K562 (cell line): ENCODE measurements around the gene WDR49. TPM values are rescaled to one million over a fixed set of nuclear protein-coding genes. Genes with fewer than 3 reads are reported as not detected.

Experiments used
- ATAC-seq: fragments of 200-7000 bp; cut with Tn5 transposase; 3 replicates; pipeline ENCODE4 v1.9.1; 2020; ENCODE audit warnings: moderate library complexity
- BruUV-seq: library from RNA; stranded (reverse); fragments of 400-500 nt; replicated peaks from 2 replicates; lab custom pipeline; 2021; lab: Mats Ljungman, UMichigan
- CTCF ChIA-PET: fragments of 300-600 bp; formaldehyde crosslinking; extraction: SDS; loops from one replicate; lab custom pipeline; 2021; ENCODE audit warnings: low intra/inter-chr PET ratio; lab: Yijun Ruan, JAX
- POLR2A ChIA-PET: fragments of 300-600, 350-650 bp; sonication (Branson Sonifier 250); formaldehyde crosslinking; extraction: SDS; loops from one replicate; lab custom pipeline; 2021; ENCODE audit warnings: antibody characterized with exemption, inconsistent platforms; lab: Yijun Ruan, JAX
- DNase-seq, 4 experiments: peaks; one replicate each; pipeline versions ENCODE4 v3.0.0 to v3.0.0-alpha.2; 2011 to 2018; ENCODE audit warnings: low spot score in 3 of 4, mixed read lengths in 3 of 4; ENCODE audit errors: extremely low read depth in 1 of 4
- FAIRE-seq: peaks from 2 replicates; lab custom pipeline; 2011; peaks lifted over from hg19 to GRCh38; lab: Jason Lieb, UNC
- H2AFZ ChIP-seq: 2 replicates; pipeline ENCODE4 v1.6.0; 2011; ENCODE audit warnings: low read depth, low read length, control low read depth, inconsistent platforms
- H3K27ac ChIP-seq: fragments of 200-600 bp; 3 replicates; pipeline ENCODE4 v1.8.0; 2011; ENCODE audit warnings: low read depth, mild to moderate bottlenecking, control low read depth, inconsistent platforms, low read length, moderate library complexity, mixed read lengths; ENCODE audit errors: extremely low read depth
- H3K27me3 ChIP-seq, 2 experiments: fragments of 300-600 bp in 1 of 2; 2 replicates in 1 of 2; 3 replicates in 1 of 2; pipeline versions ENCODE4 v1.6.0 to v1.8.0; 2011; ENCODE audit warnings: inconsistent platforms in 2 of 2, low read length in 2 of 2, mild to moderate bottlenecking in 1 of 2, mixed read lengths in 1 of 2, moderate library complexity in 1 of 2; ENCODE audit not compliant: control insufficient read depth in 2 of 2, insufficient read depth in 2 of 2
- H3K36me3 ChIP-seq: fragments of 300-600 bp; 3 replicates; pipeline ENCODE4 v1.8.0; 2011; ENCODE audit warnings: mild to moderate bottlenecking, low read length, inconsistent platforms; ENCODE audit not compliant: control insufficient read depth, insufficient read depth
- H3K4me1 ChIP-seq, 2 experiments: fragments of 200-600 bp in 1 of 2; replicated peaks in 1 of 2; 2 replicates in 1 of 2; 3 replicates in 1 of 2; pipeline versions ENCODE4 v1.5.1 to v1.8.0; 2011; ENCODE audit warnings: inconsistent platforms in 2 of 2, low read length in 2 of 2, mild to moderate bottlenecking in 1 of 2, mixed read lengths in 1 of 2, moderate library complexity in 1 of 2; ENCODE audit not compliant: control insufficient read depth in 2 of 2, insufficient read depth in 2 of 2
- H3K4me2 ChIP-seq: 2 replicates; pipeline ENCODE4 v1.6.1; 2011; ENCODE audit warnings: low read length, control low read depth, inconsistent platforms, mixed read lengths; ENCODE audit not compliant: insufficient read depth
- H3K4me3 ChIP-seq: fragments of 200-600 bp; sonication (generic), shearing (Covaris generic); 2 replicates; pipeline ENCODE4 v1.5.1; 2016; ENCODE audit warnings: control low read depth, inconsistent platforms
- H3K79me2 ChIP-seq: fragments of 200-600 bp; 3 replicates; pipeline ENCODE4 v1.8.0; 2011; ENCODE audit warnings: low read length, inconsistent platforms; ENCODE audit not compliant: control insufficient read depth, insufficient read depth
- H3K9ac ChIP-seq, 2 experiments: 2 replicates each; pipeline versions ENCODE4 v1.6.0 to v1.6.1; 2011; ENCODE audit warnings: low read depth in 2 of 2, low read length in 2 of 2, control low read depth in 1 of 2, inconsistent platforms in 1 of 2, mild to moderate bottlenecking in 1 of 2, mixed read lengths in 1 of 2; ENCODE audit not compliant: insufficient read depth in 1 of 2
- H3K9me1 ChIP-seq: one replicate; pipeline ENCODE4 v1.6.0; 2011; ENCODE audit warnings: inconsistent platforms, mild to moderate bottlenecking, low read length, moderate library complexity; ENCODE audit not compliant: control insufficient read depth, insufficient read depth
- H3K9me3 ChIP-seq: replicated peaks from 2 replicates; pipeline ENCODE4 v1.5.1; 2011; ENCODE audit warnings: low read depth, low read length, inconsistent platforms; ENCODE audit not compliant: control insufficient read depth, insufficient read depth
- H4K20me1 ChIP-seq: replicated peaks from 2 replicates; pipeline ENCODE4 v1.6.1; 2011; ENCODE audit warnings: low read length, inconsistent platforms, mixed read lengths; ENCODE audit not compliant: control insufficient read depth, insufficient read depth
- ILF3 ChIP-seq: fragments of 450-650 bp; IDR thresholded peaks from 2 replicates; pipeline ENCODE4 v1.6.1; 2018; ENCODE audit warnings: antibody characterized with exemption, mild to moderate bottlenecking, moderate library complexity, borderline replicate concordance
- KLF13 ChIP-seq: fragments of 450-650 bp; IDR thresholded peaks from 2 replicates; pipeline ENCODE4 v1.6.1; 2016; ENCODE audit warnings: missing genetic modification characterization, low read depth, mild to moderate bottlenecking, missing compliant biosample characterization, moderate library complexity, borderline replicate concordance
- RCOR1 ChIP-seq, 2 experiments: IDR thresholded peaks; 2 replicates each; pipeline ENCODE4 v1.6.1; 2012; ENCODE audit warnings: low read depth in 2 of 2, low read length in 2 of 2, borderline replicate concordance in 1 of 2, improper control_type of control experiment in 1 of 2
- SMARCB1 ChIP-seq: IDR thresholded peaks from 2 replicates; pipeline ENCODE4 v1.6.1; 2011; ENCODE audit warnings: improper control_type of control experiment, low read depth; ENCODE audit not compliant: insufficient read length
- TEAD2 ChIP-seq: fragments of 450-650 bp; IDR thresholded peaks from 2 replicates; pipeline ENCODE4 v1.6.1; 2016; ENCODE audit warnings: missing genetic modification characterization, control low read depth, missing compliant biosample characterization
- ZNF212 ChIP-seq: fragments of 450-650 bp; formaldehyde crosslinking; IDR thresholded peaks from 2 replicates; pipeline ENCODE4 v1.4.0; 2020; ENCODE audit warnings: mild to moderate bottlenecking
- ZNF217 ChIP-seq: sonication (generic); formaldehyde crosslinking; IDR thresholded peaks from 2 replicates; pipeline ENCODE4 v1.8.0; 2022; ENCODE audit warnings: mild to moderate bottlenecking, missing genetic modification reagents
- ZNF24 ChIP-seq: fragments of 450-650 bp; IDR thresholded peaks from 2 replicates; pipeline ENCODE4 v1.6.1; 2016
- ZNF551 ChIP-seq: fragments of 250-450 bp; sonication (Bioruptor Pico); IDR thresholded peaks from 2 replicates; pipeline ENCODE4 v1.5.0; 2021; ENCODE audit warnings: mild to moderate bottlenecking, moderate library complexity
- WGBS: fragments of 100-300 bp; shearing (Covaris generic); methylation state at CpG from one replicate; pipeline ENCODE4 v1.1.6; 2016; ENCODE audit warnings: low coverage, mixed read lengths; ENCODE audit not compliant: insufficient coverage; ENCODE audit errors: missing lambda C conversion rate; 5-methylcytosine and 5-hydroxymethylcytosine counted together
- in situ Hi-C: fragments of 300-500 bp; cut with MboI; formaldehyde crosslinking; loops from 4 replicates; pipeline ENCODE4 v1.15.0; 2018; ENCODE audit warnings: inconsistent platforms, mixed read lengths
- intact Hi-C: fragments of 100-400 bp; cut with micrococcal nuclease; formaldehyde crosslinking; loops from 2 replicates; pipeline ENCODE4 v1.14.2; 2022
- polyA plus RNA-seq, 8 experiments: library from polyadenylated mRNA; depleted of rRNA in 4 of 8; stranded (reverse) in 5 of 8; unstranded in 3 of 8; fragments of >200 nt; fragmentation: Nextera tagmentation in 2 of 8; fragmentation: Illumina TruSeq in 1 of 8; extraction: Ambion mirVana in 2 of 8; extraction: Trizol in 1 of 8; gene quantifications; 2 replicates each; pipeline versions ENCODE4 v1.2.1 to v1.2.3, GENCODE V29; 2011 to 2014; ENCODE audit warnings: inconsistent platforms in 1 of 8, missing spikeins in 1 of 8
- total RNA-seq, 7 experiments: library from RNA; depleted of rRNA in 6 of 7; stranded (reverse); fragments of >200 nt in 6 of 7; fragmentation: Illumina TruSeq in 2 of 7; extraction: Trizol in 2 of 7; gene quantifications; 2 replicates each; pipeline versions ENCODE4 v1.2.1 to v1.2.3, GENCODE V29; 2011 to 2021; ENCODE audit warnings: low replicate concordance in 1 of 7
- TF ChIP-seq, protein P1 (sequence below): IDR thresholded peaks from 3 replicates; pipeline ENCODE4 v1.6.1; 2011; ENCODE audit warnings: borderline replicate concordance, mild to moderate bottlenecking; ENCODE audit not compliant: insufficient read length, insufficient read depth
- TF ChIP-seq, protein P2 (sequence below), 2 experiments: fragments of 450-650 bp in 1 of 2; sonication (generic) in 1 of 2; formaldehyde crosslinking; conservative IDR thresholded peaks; 2 replicates each; pipeline versions ENCODE4 v1.4.0 to v1.8.1; 2020 to 2022; ENCODE audit warnings: mild to moderate bottlenecking in 1 of 2, missing genetic modification reagents in 1 of 2
- TF ChIP-seq, protein P3 (sequence below): fragments of 250-450 bp; sonication (Bioruptor Pico); IDR thresholded peaks from 2 replicates; pipeline ENCODE4 v1.8.0; 2022; ENCODE audit warnings: inconsistent platforms, mild to moderate bottlenecking, moderate library complexity, borderline replicate concordance

The WDR49 gene
- total and polyA plus RNA-seq, 9 of the 15 experiments (the other 6 are each of a cell fraction or from before 2014, with no cell fraction given) = not detected

- CTCF ChIA-PET = no interaction called here
- Histone ChIP-seq H3K79me2 (no peaks in the 10 kb centered on the region), H3K4me3 (no peak overlapping the region), H3K4me2 (no peak overlapping the region), H2AFZ (no peak overlapping the region), H4K20me1 (no peaks in the 10 kb centered on the region), H3K9me1 (no peaks in the 10 kb centered on the region), H3K36me3 (no peaks in the 10 kb centered on the region), H3K27me3 (no peaks in the 10 kb centered on the region), H3K9ac (no peak overlapping the region), H3K27ac (no peak overlapping the region), H3K9me3 (no peaks in the 10 kb centered on the region), H3K4me1 (no peaks in the 10 kb centered on the region)
- DNase-seq (no peak), FAIRE-seq (no peak), ATAC-seq (no peak)
- in situ Hi-C loops (no loop called here), intact Hi-C loops (loop anchor here (1.0 kb wide), 1 partner anchor 16 kb away; no protein-coding TSS in a partner anchor)
- BruUV-seq = no TSS peak
- WGBS = 0% methylated on average over 3 of the region's 3 CpGs
- no peak for TF ChIP-seq RCOR1 (IDR thresholded peaks at IDR 0.05; ENCODE audit: borderline replicate concordance in 1 of 2, low read depth in 2 of 2, low read length in 2 of 2)
- POLR2A ChIA-PET = no interaction called here
Measured at GRCh38 chr3:167469381-167469780, 184.4 kb downstream of the WDR49 start.

- Histone ChIP-seq H3K27ac (no peak overlapping the region), H3K4me1 (no peaks in the 10 kb centered on the region), H3K9me3 (no peaks in the 10 kb centered on the region), H3K9ac (no peak overlapping the region), H2AFZ (no peak overlapping the region), H3K9me1 (no peaks in the 10 kb centered on the region), H3K4me3 (no peak overlapping the region), H3K4me2 (no peak overlapping the region), H3K79me2 (no peaks in the 10 kb centered on the region), H3K36me3 (no peaks in the 10 kb centered on the region), H4K20me1 (no peaks in the 10 kb centered on the region), H3K27me3 (no peaks in the 10 kb centered on the region)
- FAIRE-seq (no peak), ATAC-seq (no peak), DNase-seq (no peak)
- no TSS peak for BruUV-seq
- intact Hi-C loops (no loop called here), in situ Hi-C loops (no loop called here)
- WGBS = 2% methylated on average over 5 of the region's 5 CpGs
- ChIA-PET POLR2A (no interaction called here), CTCF (no interaction called here)
- TF ChIP-seq ZNF217 (CRISPR knock-in tag) (no peak), TEAD2 (tag) (no peak), ZNF24 (no peak), ZNF551 (no peak), SMARCB1 (no peak), KLF13 (tag) (no peak), ILF3 (no peak), ZNF212 (CRISPR knock-in tag) (no peak)
- TF ChIP-seq, protein P1, sequence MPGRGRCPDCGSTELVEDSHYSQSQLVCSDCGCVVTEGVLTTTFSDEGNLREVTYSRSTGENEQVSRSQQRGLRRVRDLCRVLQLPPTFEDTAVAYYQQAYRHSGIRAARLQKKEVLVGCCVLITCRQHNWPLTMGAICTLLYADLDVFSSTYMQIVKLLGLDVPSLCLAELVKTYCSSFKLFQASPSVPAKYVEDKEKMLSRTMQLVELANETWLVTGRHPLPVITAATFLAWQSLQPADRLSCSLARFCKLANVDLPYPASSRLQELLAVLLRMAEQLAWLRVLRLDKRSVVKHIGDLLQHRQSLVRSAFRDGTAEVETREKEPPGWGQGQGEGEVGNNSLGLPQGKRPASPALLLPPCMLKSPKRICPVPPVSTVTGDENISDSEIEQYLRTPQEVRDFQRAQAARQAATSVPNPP = no peak
- TF ChIP-seq, protein P2, sequence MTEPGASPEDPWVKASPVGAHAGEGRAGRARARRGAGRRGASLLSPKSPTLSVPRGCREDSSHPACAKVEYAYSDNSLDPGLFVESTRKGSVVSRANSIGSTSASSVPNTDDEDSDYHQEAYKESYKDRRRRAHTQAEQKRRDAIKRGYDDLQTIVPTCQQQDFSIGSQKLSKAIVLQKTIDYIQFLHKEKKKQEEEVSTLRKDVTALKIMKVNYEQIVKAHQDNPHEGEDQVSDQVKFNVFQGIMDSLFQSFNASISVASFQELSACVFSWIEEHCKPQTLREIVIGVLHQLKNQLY (CRISPR knock-in tag; conservative IDR thresholded peaks at IDR 0.05) = no peak
- TF ChIP-seq, protein P3, sequence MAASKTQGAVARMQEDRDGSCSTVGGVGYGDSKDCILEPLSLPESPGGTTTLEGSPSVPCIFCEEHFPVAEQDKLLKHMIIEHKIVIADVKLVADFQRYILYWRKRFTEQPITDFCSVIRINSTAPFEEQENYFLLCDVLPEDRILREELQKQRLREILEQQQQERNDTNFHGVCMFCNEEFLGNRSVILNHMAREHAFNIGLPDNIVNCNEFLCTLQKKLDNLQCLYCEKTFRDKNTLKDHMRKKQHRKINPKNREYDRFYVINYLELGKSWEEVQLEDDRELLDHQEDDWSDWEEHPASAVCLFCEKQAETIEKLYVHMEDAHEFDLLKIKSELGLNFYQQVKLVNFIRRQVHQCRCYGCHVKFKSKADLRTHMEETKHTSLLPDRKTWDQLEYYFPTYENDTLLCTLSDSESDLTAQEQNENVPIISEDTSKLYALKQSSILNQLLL (CRISPR knock-in tag) = no peak
Measured at GRCh38 chr3:167467848-167468611, 185.7 kb downstream of the WDR49 start.
